NCI-H524 treated with DMSO at 0.1 percent for 48 hours (cell line): Measurements from ENCODE around the gene GSTT2.
"Not testable (repeated sequence)": the region's sequence is repeated elsewhere in the genome, so short reads cannot be mapped to it uniquely, and the experiment has no call there.

Experiments used
- DNase-seq: peaks from one replicate; lab custom pipeline; 2025; lab: John Stamatoyannopoulos, UW

GSTT2 gene

DNA sequence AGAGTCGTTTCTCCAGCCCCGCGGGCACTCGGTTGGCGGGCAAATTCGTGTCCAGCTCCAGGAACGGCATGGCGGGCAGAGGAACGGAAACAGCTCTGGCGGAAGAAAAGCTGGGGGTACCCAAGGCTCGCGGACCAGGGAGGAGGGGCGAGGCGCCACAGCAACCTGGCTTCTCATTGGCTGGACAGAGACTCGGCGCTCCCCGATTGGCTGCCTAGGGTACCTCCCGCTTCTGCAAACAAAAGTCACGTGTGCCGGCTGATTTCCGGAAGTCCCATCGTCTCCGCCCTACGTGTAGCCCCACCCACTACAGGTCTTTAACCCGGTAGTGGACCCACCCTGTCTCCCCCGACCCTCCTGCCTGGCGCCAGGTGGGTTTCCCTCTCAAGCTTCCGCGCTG is 5.6 kb upstream of the GSTT2 start, which contains the start of gene DDT:
Gene DDT, minus strand, starts transcription at position 97 of the 400 bp plus-strand sequence. Its CDS starts 27 bp downstream, at position 70.
- DNase-seq, result not testable (repeated sequence)

DNA sequence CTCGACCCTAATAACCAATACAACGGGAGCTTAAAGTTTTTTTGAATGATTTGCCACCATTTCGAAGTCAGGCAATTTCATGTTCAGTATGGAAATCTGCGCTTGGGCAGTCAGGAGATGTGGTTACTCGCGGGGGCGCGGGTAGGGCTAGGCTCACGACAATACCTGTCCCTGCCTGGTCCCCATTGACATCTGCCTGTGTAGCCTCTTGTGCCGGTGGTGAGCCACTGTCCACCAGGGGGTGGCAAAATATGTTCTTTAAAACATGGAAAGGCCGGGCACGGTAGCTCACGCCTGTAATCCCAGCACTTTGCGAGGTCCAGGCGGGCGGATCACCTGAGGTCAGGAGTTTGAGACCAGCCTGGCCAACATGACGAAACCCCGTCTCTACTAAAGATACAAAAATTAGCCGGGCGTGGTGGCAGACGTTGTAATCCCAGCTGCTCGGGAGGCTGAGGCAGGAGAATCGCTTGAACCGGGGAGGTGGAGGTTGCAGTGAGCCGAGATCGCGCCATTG is 5.0 kb upstream of the GSTT2 start:
- DNase-seq, result not testable (repeated sequence)

DNA sequence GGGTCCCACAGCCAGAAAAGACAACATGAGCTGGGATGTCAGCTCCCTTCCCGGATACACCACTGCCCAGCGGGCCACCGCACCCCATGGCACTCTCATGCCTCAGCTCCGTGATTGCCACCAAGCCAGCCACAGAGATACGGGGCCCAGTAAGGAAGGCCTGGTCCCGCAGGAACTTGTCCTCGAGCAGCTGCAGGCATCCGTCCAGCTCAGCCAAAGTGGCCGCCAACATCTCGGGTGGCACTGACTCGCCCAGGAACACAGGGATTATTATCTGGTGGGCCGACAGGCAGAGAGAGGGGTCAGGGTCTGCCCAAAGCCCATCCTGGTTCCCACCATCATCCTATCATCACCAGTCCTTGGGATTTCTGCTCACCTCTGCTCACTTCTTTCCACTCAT is 2.6 kb upstream of the GSTT2 start:
- DNase-seq, result not testable (repeated sequence)

DNA sequence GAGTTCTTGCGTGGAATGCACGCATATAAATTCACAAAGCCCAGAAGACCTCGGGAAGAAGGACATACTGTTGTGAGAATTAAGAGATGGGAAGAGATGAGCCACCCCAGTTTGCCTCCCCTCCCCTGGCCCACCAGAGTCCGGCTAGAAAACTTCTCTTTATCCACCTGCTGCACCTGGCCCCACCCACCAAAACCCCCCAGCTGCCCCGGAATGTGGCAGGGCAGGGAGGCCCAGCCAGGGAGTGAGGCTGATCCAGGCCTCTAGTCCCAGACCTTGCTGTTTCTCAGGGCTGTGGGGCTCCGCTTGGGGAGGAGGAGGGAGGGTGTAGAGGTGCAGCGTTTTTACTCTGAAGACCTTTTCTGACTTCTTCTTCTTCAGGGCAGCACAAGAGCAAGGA is 633 bp downstream of the GSTT2 start:
- DNase-seq, result not testable (repeated sequence)

DNA sequence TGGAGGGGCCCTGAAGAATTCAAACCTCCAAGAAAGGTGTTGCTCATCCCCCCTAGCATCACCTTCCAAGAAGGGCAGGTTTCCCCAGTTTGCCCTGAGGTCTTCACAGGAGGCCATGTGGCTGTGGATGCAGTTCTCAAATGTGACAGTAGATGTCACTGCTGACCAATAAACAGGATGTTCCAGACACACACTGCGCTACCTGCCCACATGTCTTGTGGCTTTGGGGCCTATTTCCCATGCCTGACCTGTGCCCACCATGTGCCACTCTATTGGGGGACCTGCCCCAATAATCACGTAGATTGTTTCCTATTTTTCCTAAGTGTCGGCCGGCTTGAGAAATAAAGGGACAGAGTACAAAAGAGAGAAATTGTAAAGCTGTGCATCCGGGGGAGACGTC is 4.5 kb downstream of the GSTT2 start:
- DNase-seq, result no peak

DNA sequence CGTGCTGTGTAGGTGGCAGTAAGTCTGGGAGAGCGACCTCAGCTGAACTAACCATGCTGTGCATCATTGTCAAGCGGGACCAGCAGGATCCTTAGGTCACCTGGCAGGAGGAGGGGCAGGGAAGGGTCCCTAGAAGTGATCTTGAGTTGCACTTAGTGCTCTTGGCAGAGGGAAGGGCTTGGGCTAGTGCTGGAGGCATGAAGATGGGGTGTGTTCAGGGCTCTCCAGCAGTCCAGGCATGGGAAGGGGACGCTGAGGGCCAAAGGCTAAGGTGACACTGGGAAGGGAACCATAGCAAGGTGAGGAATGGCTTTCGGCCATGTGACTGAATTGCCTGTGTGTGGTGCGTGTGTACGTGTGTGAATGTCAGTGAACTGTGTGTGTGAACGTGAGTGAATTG is 6.2 kb downstream of the GSTT2 start:
- not testable (repeated sequence) for DNase-seq

DNA sequence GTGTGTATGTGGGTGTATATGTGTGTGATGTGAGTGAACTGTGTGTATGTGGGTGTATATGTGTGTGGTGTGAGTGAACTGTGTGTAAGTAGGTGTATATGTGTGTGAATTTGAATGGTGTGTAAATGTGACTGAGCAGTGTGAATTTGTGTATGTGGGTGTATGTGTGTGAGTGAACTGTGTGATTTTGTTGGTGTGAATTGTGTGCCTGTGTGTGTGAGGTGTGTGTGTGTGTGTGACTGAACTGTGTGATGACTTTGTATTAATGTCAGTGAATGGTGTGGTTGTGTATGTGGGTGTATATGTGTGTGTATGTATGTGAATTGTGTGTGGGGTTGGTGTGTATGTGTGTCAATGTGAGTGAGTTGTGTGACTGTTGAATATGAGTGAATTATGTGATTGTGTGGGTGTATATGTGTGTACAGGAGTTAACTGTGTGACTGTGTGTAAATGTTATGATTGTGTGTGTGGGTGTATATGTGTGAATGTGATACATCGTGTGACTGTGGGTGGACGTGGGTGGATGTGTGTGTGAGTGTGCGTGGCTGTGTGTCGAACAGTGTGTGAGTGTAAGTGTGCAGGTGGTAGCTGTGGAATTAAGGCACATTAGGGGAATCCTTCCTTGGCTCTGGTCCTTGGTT is 6.7 kb downstream of the GSTT2 start:
- not testable (repeated sequence) for DNase-seq

DNA sequence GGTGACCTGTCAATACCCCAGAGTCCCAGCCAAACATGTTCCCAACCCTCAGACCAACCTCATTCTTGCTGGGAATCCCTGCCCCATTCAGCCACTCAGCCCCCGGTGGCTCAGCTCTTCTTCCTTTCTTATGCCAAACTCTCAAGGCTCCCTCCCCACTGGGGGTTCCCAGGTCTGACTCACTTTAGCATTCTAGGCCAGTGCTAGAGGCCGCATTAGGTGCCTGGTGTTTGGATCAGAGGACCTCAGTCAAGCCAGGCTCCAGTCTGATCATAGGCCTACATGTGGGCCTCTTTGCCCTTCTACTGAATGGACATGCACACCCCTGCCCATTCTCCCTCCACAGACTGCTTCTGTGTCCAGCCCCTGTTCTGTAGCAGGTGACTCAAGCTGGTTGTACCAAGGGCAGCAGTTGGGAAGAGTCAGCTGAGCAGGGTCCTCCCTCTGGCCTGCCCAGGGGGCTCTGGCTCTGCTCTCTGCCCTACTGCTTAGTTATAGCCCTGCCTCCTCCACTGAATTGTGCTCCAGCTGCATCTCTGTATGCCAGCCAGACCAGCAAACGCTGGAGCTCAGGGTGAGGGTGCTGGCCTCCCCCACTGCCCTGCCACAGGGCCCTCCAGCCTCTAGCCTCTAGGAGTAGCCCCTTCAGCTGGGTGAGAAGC is 9.8 kb downstream of the GSTT2 start:
- not testable (repeated sequence) for DNase-seq

DNA sequence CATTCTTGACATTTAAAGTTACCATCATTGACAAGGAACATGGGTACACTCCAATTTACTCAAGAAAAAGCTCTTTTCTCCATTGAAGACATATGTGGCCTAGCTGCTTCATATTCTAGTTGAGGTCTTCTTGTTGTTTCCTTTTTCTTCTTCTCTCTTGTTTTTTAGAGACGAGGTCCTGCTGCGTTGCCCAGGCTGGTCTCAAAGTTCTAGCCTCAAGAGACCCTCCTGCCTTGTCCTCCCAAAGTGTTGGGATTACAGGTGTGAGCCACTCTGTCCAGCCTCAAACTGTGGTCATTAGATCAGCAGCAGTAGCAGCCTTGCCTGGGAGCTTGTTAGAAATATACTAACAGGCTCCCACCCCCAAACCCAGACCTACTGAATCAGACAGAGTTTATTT is 13.1 kb downstream of the GSTT2 start:
- not testable (repeated sequence) for DNase-seq

DNA sequence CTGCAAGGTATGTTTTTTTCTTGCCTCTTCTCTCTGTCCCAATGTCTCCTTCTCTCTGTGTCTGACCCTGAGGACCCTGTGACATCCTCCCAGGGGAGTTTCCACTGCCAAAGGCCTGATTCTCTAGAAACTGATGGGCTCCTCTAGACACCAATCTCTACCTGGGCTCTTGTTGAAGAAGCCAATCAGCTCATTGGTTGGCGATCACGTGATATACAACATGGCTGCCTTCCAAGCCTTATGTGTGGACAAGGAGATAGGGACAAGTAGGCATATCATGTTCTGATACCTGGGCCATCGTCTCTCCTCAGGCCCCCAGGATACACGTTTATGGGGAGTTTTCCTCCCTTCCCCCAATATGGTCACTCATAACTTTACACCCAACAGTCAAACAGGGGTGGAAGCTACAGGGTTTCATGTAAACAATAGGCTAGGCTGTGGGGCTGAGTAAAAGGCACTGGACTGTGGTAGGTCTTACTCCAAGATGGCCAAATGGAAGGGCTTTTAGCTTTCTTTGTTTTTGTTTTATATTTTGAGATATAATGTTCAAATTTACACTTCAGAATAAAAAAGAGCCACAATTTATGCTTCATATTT is 13.7 kb downstream of the GSTT2 start:
- DNase-seq, result not testable (repeated sequence)

DNA sequence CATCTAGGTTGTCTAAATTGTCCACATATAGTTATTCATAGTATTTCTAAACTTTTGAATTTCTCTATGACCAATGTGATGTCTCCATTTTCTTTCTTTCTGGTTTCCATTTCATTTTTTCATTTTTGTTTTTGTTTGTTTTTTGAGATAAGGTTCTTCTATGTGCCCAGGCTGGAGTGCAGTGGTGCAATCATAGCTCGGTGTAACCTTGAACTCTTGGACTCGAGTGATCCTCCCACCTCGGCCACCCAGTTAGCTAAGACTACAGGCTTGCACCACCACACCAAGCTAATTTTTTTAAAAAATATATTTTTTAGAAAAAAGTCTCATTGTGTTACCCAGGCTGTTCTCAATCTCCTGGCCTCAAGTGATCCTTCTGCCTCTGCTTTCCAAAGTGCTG is 17.2 kb downstream of the GSTT2 start:
- DNase-seq, result no peak

DNA sequence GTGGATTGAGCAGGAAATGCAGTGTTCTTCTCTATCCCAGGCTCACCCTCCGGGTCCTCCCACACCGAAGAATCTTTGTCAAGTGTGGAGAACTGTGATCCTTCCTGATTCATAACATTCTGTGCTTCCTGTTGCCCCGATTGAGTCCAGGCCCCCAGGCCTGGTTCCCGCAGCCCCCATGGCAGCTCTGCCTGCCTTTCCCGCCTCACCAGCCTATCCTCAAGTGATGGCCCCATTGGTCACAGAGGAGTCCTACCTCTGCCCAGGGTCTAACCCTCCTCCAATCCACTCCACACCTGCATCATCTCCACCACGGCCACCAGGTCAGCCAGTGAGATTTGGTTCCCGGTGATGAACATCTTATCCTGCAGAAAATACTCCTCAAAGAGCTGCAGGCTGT is 19.8 kb downstream of the GSTT2 start:
- not testable (repeated sequence) for DNase-seq

DNA sequence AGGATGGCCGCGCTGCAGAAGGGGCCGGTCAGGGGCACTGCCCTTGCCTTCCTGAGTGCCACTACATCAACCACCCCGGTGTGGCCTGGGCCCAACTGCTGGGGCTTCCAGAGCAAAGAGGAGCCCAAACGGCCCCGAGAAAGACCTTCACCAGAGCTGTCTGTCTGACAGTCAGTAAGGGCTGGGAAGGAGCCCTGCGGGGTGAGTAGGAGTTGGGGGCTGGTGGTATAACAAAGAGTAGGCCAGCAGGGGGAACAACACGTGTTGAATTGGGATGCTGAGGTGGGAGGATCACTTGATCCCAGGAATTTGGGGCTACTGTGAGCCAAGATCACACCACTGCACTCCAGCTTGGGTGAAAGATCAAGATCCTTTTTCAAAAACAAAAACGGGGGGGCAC is 21.4 kb downstream of the GSTT2 start:
- DNase-seq, result no peak

DNA sequence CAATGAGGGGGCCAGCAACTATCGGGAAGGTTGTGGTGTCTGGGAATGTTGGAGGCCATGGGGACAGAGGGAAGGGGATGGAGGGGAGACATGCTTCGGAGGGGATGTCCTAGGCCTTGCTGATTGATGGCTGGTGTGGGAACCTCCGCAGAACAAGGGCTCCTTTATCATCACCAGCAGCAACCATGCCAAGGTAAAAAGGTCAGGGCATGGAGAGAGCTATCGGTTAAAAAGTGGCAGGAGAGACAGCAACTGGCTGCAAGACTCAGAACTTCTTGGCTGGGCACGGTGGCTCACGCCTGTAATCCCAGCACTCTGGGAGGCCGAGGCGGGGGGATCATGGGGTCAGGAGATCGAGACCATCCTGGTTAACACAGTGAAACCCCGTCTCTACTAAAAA is 22.3 kb downstream of the GSTT2 start:
- DNase-seq, result no peak

DNA sequence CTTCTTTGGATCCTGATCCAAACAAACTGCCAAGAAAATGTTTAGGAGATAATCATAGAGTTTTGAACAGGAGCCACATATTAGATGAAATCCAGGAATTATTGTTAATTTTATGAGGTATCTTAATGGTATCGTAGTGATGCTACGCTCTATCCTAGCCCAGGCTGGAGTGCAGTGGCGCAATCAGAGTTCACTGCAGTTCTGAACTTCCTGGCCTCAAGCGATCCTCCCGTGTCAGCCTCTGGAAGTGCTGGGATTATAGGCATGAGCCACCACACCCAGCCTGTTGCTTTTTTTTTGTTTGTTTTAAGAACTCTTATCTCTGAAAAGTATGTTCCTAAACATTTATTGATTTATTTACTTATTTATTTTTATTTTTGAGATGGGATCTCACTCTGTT is 22.9 kb downstream of the GSTT2 start:
- DNase-seq, result no peak

DNA sequence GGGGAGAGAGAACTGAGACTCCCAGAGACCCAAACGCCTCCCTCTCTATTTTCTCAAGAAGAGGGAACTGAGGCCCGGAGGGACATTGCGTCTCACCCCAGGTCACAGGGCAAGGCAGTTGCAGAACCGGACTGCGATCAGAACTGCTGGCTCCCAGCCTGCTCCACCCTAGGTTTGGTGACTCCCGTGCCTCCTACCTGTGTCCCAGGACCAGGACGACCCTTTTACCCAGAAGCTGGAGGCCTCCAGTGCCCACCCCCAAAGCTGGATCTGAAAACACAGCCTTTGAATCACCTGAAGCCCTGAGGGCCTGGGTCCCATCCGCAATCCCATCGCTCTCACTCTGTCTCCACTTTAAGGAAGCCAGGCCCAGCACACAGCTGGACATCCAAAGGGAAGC is 24.0 kb downstream of the GSTT2 start:
- DNase-seq, result no peak

DNA sequence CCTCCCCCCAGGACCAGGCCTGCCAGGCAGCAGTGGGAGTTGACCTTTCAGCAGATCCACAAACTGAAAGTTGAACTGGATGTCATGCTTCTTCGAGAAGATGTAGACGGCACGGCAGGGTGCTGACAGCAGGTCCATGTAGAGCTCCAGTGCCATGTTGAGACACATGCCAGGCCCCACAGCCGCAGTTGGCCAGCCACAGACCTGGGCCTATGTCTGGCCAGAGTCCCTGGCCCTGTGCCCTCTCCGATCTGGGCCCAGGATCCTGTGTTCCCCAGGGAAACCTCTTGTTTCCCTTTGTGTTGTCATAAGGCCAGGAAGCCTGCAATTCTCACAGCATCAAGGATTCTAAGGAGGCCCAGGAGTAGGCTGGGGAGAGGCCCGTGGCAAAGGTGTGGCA is 25.3 kb downstream of the GSTT2 start, which contains the start of gene GSTT4:
Gene GSTT4, minus strand, starts transcription at position 253 of the 400 bp plus-strand sequence. Its CDS starts 97 bp downstream, at position 156.
- DNase-seq, result no peak

DNA sequence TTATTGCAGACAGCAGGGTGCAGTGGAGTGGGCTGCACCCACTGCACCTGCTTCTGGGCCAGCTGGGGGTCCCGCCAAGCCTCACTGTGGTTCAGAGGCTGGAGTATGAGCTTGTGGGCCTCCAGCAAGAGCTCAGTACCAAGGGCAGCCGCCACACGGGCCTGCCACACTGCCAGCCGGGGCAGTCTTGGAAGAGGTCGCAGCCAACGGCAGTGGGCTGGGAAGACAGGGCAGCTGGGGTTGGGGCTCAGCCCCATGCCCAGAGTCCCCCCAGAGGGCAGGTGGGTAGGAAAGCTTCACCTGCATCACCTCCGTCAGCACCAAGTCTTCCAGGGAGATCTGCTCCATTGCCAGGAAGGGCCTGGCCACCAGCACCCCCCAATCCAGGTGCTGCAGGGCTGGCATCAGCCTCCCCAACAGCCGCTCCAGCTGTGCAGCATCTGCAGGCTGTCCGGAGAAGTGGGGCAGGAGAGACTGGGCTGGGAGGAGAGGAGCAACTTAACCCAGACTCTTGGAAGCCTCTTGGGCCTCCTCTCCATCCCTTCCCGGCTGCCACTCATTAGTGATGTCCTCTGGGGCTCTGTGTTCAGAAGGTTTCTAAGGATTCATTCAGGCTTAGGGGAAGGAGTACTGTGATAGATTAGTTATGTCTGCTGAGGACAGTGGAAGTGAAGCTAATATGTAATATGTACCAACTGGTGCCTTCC is 26.4 kb downstream of the GSTT2 start:
- no peak for DNase-seq

DNA sequence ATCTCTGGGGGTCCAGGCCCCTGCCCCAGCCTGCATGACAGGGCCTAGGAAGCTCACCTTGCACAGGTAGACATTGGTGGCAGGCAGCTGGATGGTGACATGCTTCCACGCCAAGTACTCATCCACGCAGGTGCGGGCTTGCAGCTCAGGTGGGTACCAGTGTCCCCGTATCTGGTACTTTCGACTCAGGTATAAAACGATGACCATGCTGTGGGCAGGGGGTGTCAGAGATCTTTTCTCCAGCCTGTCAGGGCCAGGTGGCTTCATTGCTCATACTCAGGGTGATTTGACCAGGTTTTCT is 26.9 kb downstream of the GSTT2 start:
- DNase-seq, result no peak

DNA sequence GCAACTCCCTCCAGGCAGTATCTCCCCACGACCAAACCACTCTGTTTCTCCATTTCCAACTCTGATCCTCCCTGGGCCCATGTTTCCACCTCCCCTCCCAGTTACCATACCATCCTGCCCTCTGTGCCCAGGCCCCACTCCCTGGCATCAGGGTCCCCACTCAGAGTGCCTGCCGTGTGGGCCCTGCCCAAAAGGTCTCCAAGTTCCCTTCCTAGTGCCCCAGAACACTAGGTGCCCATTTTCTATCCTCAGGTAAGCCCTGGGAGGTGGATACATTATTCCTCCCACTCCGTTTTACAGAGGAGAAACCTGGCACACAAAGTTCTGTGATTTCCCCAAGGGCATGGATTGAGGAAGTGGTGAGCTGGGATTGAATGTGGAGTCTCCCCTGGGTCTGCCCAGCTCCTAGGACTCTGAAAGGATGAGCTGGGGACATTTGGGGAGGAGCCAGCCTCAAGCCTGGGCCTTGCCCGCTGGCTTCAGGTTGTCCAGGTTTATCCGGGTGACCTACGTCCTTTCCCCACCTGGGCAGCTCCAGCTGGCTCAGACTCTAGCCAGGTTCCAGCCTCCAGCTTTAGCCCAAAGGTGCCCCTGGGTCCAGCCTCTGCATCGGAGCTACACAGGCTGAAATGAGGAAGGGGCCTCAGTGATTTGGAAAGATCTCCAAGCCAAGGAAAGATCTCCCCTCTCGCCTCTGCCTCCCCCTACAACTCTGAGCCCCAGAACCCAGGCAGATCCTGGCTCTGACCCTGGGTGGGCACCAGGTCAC is 27.5 kb downstream of the GSTT2 start:
- no peak for DNase-seq

DNA sequence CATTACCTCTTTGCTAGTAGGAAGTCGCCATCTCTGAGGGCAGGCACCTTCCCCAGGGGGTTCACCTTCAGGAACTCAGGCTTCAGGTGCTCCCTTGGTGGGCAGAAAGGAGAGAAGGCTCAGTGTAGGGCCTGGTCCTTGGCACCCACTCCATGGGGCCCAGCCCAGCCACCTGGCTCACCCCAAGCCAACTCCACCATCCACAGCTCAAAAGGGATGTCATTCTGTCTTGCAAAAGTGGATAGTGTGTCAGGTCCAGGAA is 28.0 kb downstream of the GSTT2 start:
- no peak for DNase-seq
